Cardiac muscle cell (in vitro differentiated cells and primary cell): ENCODE measurements around the gene TSPAN32. TPM values are rescaled to one million over a fixed set of nuclear protein-coding genes. Genes with fewer than 3 reads are reported as not detected.

Experiments
- DNase-seq, 2 donors: peaks; one replicate each; pipeline versions ENCODE4 v3.0.0 to v3.0.0-alpha.2; 2010 to 2017; ENCODE audit warnings: low read depth in 1 of 2, low spot score in 1 of 2
- H3K27ac ChIP-seq: fragments of 200-600 bp; sonication (generic); 2 replicates; pipeline ENCODE4 v1.5.1; 2016
- H3K27me3 ChIP-seq: fragments of 200-600 bp; sonication (generic); 2 replicates; pipeline ENCODE4 v1.6.0; 2016; ENCODE audit warnings: control low read depth
- H3K36me3 ChIP-seq: fragments of 200-600 bp; sonication (generic); 2 replicates; pipeline ENCODE4 v1.5.1; 2016; ENCODE audit warnings: control low read depth
- H3K4me1 ChIP-seq: fragments of 200-600 bp; sonication (generic); 2 replicates; pipeline ENCODE4 v1.8.1; 2017; ENCODE audit warnings: low read depth, mild to moderate bottlenecking, mixed run types
- H3K4me3 ChIP-seq: fragments of 200-600 bp; sonication (generic); 2 replicates; pipeline ENCODE4 v1.5.1; 2016; ENCODE audit warnings: mild to moderate bottlenecking
- H3K9me3 ChIP-seq: fragments of 200-600 bp; sonication (generic); 2 replicates; pipeline ENCODE4 v1.5.1; 2017; ENCODE audit warnings: low read depth, mild to moderate bottlenecking, control low read depth
- polyA plus RNA-seq: library from polyadenylated mRNA; unstranded; fragments of >200 nt; fragmentation: Nextera tagmentation; extraction: Ambion mirVana; gene quantifications from 2 replicates; pipeline ENCODE4 v1.2.1, GENCODE V29; 2016
- total RNA-seq: library from RNA; depleted of rRNA; stranded (reverse); fragments of >200 nt; gene quantifications from 2 replicates; pipeline ENCODE4 v1.2.3, GENCODE V29; 2016
- TF ChIP-seq, protein P1 (sequence below): IDR thresholded peaks from 2 replicates; pipeline ENCODE4 v1.5.1; 2012; ENCODE audit warnings: low read depth, mild to moderate bottlenecking, low read length

The TSPAN32 gene
- total and polyA plus RNA-seq, 2 experiments from 2014 or later, result 22.0 to 24.8 TPM

DNA sequence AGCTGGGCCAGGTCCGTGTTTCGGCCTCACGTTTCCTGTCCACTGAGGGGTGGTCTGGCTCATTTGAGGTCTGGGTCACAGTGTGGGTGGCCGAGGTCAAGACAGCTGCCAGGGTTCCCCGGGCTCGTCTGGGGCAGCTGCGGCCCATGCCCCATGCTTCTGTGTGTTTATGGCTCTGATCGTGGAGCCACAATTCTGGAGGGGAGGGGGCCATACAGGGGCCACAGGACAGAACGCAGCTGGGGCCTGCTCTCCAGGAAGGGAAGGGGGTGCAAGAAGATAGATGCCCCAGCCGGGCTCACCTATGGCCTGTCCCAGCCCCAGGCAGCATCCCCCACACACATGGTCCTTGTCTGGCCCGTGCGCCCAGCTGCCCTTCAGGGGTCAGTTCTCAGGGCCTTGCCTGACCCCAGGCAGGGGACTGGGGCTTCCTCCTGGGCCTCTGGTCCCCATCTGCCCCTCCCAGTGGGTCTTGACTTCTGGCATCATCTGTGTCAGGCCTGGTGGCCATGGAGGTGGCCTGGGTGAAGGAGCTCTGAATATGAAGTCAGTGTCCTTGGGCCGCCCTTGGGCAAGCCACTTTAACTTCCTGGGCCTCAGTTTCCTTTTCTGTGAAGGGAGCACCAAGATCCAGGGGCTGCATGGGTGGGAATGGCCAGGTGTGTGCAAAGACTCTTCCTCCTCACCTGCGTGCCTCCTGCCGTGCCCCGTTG is 8.4 kb downstream of the TSPAN32 start:
- TF ChIP-seq, protein P1, sequence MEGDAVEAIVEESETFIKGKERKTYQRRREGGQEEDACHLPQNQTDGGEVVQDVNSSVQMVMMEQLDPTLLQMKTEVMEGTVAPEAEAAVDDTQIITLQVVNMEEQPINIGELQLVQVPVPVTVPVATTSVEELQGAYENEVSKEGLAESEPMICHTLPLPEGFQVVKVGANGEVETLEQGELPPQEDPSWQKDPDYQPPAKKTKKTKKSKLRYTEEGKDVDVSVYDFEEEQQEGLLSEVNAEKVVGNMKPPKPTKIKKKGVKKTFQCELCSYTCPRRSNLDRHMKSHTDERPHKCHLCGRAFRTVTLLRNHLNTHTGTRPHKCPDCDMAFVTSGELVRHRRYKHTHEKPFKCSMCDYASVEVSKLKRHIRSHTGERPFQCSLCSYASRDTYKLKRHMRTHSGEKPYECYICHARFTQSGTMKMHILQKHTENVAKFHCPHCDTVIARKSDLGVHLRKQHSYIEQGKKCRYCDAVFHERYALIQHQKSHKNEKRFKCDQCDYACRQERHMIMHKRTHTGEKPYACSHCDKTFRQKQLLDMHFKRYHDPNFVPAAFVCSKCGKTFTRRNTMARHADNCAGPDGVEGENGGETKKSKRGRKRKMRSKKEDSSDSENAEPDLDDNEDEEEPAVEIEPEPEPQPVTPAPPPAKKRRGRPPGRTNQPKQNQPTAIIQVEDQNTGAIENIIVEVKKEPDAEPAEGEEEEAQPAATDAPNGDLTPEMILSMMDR, result no peak
- no peak for DNase-seq

DNA sequence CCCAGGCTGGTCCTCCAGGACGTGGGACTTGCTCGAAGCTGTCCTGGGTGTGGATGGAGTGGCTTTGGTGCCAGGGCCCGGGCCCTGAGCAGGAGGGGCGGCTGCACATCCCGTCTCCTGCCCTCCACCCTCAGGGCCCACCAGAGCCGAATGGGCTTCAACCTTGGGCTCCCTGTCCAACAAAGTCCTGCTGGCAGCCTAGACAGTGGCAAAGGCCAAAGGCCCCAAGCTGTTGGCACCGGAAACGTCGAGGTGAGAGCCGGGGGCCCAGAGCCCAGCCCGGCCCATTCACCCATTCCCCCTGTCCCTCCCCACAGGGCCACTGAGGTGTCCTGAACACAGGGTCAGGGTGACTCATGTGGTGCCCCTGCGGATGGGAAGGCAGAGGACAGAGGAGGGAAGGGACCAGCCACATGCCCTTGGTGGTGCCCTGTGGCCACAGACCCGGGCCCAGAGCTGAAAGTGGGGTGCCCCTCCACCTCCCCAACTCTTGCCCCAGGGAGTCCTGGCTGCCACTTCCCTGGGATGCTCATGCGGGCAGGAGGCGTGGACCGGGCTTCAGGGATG is 9.1 kb downstream of the TSPAN32 start:
- H3K9me3 ChIP-seq, result no peaks in the 10 kb centered on the region
- H3K27ac ChIP-seq, result no peak overlapping the region
- DNase-seq, result no peak
- H3K27me3 ChIP-seq, result no peaks in the 10 kb centered on the region
- TF ChIP-seq, protein P1, result no peak
- H3K4me1 ChIP-seq, result peaks cover 22% of the 10 kb centered on the region
- H3K36me3 ChIP-seq, result no peaks in the 10 kb centered on the region
- H3K4me3 ChIP-seq, result no peak overlapping the region

More for the DNA sequence above, 8.4 kb downstream of the TSPAN32 start:
- Histone ChIP-seq H3K27me3 (no peaks in the 10 kb centered on the region), H3K4me1 (peaks cover 22% of the 10 kb centered on the region), H3K9me3 (no peaks in the 10 kb centered on the region), H3K36me3 (no peaks in the 10 kb centered on the region), H3K27ac (no peak overlapping the region), H3K4me3 (no peak overlapping the region)

GRCh38 chr11:2311353-2312133 is 9.7 kb downstream of the TSPAN32 start:
- Histone ChIP-seq H3K9me3 (no peaks in the 10 kb centered on the region), H3K27me3 (no peaks in the 10 kb centered on the region), H3K27ac (no peak overlapping the region), H3K4me3 (no peak overlapping the region), H3K4me1 (peaks cover 15% of the 10 kb centered on the region), H3K36me3 (no peaks in the 10 kb centered on the region)
- no peak for DNase-seq
- TF ChIP-seq, protein P1, result no peak

- H3K27ac ChIP-seq, result no peak overlapping the region
- DNase-seq, result peak in 1 of 2 donors; percentile 40
- peaks cover 15% of the 10 kb centered on the region for H3K4me1 ChIP-seq
- H3K9me3 ChIP-seq, result no peaks in the 10 kb centered on the region
- H3K36me3 ChIP-seq, result no peaks in the 10 kb centered on the region
- no peak overlapping the region for H3K4me3 ChIP-seq
- no peaks in the 10 kb centered on the region for H3K27me3 ChIP-seq
- TF ChIP-seq, protein P1, result no peak
Measured at GRCh38 chr11:2312232-2313042, 10.6 kb downstream of the TSPAN32 start.
